ENCODE data around the gene BRPF1.
"Not testable (repeated sequence)": the region's sequence is repeated elsewhere in the genome, so short reads cannot be mapped to it uniquely, and the experiment has no call there.

BRPF1 gene

GRCh38 chr3:9769426-9770275 is 38.1 kb downstream of the BRPF1 start, which contains the start of gene CAMK1:
TSS of gene CAMK1 (minus strand) at chr3:9769947. CDS start at chr3:9767749, 2,198 bp downstream.
- DNase-seq = no peak

GRCh38 chr3:9770276-9770812 is 38.8 kb downstream of the BRPF1 start:
- no peak for DNase-seq

GRCh38 chr3:9771007-9771406 is 39.5 kb downstream of the BRPF1 start:
- not testable (repeated sequence) for DNase-seq

- DNase-seq = no peak
Observed at GRCh38 chr3:9776896-9777693, 45.6 kb downstream of the BRPF1 start.

GRCh38 chr3:9777694-9778021 is 46.1 kb downstream of the BRPF1 start:
- no peak for DNase-seq

GRCh38 chr3:9778143-9779074 is 46.9 kb downstream of the BRPF1 start:
- no peak for DNase-seq

- no peak for DNase-seq
Observed at GRCh38 chr3:9779075-9779593, 47.6 kb downstream of the BRPF1 start.

- no peak for DNase-seq
Observed at GRCh38 chr3:9779721-9780457, 48.4 kb downstream of the BRPF1 start.

GRCh38 chr3:9780458-9780812 is 48.9 kb downstream of the BRPF1 start:
- DNase-seq = no peak

GRCh38 chr3:9780910-9781309 is 49.4 kb downstream of the BRPF1 start:
- no peak for DNase-seq

GRCh38 chr3:9781551-9781950 is 50.0 kb downstream of the BRPF1 start:
- no peak for DNase-seq

- no peak for DNase-seq
Observed at GRCh38 chr3:9781978-9782603, 50.6 kb downstream of the BRPF1 start.

GRCh38 chr3:9782770-9783169 is 51.2 kb downstream of the BRPF1 start:
- DNase-seq = no peak

- no peak for DNase-seq
Observed at GRCh38 chr3:9783954-9784353, 52.4 kb downstream of the BRPF1 start.

GRCh38 chr3:9784965-9785364 is 53.4 kb downstream of the BRPF1 start:
- DNase-seq = no peak

- no peak for DNase-seq
Observed at GRCh38 chr3:9785602-9786001, 54.1 kb downstream of the BRPF1 start.

GRCh38 chr3:9786209-9786739 is 54.7 kb downstream of the BRPF1 start:
- DNase-seq = no peak

GRCh38 chr3:9786825-9787669 is 55.5 kb downstream of the BRPF1 start:
- DNase-seq = no peak

- no peak for DNase-seq
Observed at GRCh38 chr3:9787714-9788113, 56.2 kb downstream of the BRPF1 start.

GRCh38 chr3:9791127-9791526 is 59.6 kb downstream of the BRPF1 start:
- no peak for DNase-seq

All from NCI-H748 treated with DMSO at 0.1 percent for 48 hours (cell line).